HG02870 (cell line): ENCODE data around the gene RAB3GAP1.
"Not testable (repeated sequence)": the region's sequence is repeated elsewhere in the genome, so short reads cannot be mapped to it uniquely, and the experiment has no call there.

ENCODE experiments used
- ATAC-seq: cut with Tn5 transposase; IDR thresholded peaks from one replicate; pipeline ENCODE4 v1.9.1; 2021; ENCODE audit warnings: mild to moderate bottlenecking, moderate library complexity; ENCODE audit not compliant: unreplicated experiment

Gene RAB3GAP1

DNA sequence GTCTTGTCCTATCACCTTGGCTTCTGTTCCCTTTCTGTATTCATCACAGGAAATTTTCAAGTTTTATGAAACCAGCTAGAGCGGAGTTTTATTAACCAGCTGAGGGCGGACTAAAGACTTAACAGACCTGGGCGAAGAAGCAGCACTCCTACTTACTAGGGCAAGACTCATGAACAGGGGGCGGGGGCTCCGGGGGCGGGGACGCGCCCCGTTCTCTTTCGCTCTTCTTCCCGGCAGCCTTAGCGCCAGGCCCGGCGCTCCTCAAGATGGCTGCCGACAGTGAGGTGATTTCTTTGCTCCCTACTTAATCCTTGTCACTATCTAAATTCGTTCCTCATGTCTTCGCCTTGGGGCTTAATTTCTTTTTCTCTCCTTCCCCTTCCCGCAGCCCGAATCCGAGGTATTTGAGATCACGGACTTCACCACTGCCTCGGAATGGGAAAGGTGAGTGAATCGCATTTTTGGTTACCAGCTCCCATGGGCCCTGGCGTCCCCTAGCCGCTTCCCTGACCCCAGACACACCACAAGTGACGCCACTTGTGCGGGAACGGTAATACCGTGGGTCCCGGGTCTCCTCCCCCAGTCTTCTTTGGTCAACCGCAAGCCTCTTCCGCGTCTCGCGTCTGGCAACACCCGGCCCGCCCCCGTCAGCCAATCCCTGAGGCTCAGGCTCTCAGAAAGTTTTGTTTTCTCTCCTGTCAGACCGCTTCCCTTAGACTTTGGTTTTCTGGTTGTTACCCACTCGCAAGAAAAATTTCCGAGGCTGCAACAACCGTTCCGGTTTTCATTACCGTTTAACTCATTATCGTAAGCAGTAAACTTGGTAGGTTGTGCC is at the start of gene RAB3GAP1:
Gene RAB3GAP1, plus strand, starts transcription at position 251 of the 835 bp plus-strand sequence. Its CDS starts 16 bp downstream, at position 267.
- ATAC-seq = peak; percentile 69

DNA sequence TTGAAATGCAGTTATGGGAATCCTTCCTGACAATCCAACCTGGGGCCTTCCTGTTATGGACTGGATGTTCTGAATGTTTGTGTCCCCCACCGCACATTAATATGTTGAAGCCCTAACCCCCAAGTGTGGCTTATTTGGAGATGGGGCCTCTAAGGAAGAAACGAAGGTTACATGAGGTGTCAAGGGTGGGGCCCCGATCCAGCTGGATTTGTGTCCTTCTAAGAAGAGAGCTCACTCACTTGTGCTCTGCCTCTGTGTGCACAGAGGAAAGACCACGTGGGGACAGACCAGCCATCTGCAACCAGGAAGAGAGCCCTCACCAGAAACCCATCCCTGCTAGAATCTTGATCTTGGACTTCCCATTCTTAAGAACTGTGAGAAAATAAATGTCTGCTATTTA is 49.3 kb upstream of the RAB3GAP1 start:
- ATAC-seq = no peak

DNA sequence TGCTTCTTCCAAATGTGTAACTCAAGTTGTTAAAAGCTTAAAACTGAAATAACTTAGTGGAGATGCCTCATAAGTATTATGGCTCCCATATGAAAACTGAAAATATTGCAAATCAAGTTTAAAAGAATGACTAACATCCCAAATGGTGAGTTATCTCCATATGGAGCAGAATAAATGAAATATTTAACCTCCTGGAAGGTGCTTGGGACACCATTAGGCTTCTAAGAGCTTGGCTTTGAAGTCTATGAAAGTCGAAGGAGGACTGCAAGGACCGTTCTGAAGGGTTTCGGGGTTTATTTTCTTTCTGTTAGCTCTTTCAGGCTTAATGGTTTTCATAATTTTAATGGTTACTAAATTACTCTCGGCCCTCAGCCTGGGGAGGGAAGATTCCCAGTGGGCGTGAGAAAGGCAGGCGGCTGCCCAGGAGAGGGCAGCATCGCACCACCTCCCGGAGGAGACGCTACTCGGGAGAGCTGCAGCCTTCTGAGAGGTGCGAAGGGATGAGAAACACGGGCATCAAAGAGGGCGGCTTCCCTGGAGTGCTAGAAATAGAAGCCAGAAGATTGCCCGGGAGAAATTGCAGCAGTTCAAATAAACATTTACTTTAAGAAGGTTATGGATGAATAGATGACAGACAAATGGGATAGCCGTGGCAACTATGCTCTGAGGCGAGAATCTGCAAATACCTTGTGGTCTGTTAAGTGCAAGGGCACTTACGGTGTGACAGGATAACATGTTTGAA is 47.9 kb upstream of the RAB3GAP1 start:
- ATAC-seq = peak; percentile 93

DNA sequence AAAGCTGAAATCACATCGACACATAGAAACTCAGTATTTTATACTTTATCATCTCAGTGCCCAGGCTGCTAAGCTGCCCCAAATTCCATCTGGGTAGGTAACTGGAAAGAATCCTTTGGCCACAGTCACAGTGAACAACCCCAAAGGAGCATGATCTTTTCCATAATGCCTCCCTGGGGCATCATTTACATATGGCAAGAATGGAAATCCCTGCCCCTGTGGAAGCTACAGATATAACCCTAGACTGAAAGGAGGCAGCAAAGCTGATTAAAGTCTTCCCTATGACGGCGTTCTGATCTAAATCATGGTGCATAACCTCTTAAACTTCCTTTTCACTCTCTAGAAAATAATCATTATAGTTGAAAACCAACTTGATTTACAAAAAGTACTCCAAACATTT is 46.3 kb upstream of the RAB3GAP1 start:
- no peak for ATAC-seq

DNA sequence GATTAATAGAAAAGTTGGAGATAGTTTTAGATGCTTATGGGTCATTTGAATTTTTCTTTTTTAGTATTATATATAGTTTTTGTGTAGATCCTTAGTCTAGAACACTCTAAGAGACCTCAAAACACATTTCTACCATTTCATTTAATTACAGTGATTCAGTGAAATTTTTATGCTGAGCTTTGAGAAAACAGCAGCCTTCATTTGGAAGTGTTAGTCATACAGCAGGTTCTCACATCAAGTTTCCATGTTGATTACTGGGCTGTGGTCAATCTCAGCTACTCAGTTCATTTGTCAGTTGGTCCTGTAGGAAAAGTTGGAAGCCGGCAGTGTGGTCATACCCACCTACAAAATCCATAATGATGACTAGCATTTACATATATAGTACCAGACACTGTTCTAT is 42.8 kb upstream of the RAB3GAP1 start:
- ATAC-seq = no peak

DNA sequence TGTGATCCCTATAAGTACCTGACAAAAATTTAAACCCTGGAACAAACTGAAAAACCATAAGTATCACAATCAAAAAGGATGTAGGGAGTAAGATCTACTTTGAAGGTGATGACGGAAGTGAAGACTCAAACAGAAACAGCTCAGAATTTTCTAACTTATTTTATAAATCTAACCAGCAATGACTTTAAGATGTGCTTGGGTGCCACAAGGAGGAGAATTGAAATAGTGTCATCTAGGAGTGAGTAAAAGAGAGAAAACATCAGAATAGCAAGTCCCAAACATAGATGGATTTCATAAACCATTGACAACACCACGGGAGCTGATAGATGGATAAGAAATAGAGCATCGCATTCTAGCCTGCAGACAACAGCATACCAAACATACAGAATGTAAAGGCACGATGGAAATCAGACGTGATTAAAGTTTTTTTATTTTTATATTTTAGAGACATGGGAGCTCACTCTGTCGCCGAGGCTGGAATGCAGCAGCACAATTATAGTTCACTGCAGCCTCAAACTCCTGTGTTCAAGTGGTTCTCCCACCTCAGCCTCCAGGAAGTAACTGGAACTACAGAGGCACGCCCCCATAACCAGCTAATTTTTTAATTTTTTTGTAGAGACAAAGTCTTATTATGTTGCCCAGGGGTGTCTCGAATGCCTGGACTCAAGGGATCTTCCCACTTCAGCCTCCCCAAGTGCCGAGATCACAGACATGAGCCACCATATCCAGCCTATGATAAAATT is 41.7 kb upstream of the RAB3GAP1 start:
- no peak for ATAC-seq

DNA sequence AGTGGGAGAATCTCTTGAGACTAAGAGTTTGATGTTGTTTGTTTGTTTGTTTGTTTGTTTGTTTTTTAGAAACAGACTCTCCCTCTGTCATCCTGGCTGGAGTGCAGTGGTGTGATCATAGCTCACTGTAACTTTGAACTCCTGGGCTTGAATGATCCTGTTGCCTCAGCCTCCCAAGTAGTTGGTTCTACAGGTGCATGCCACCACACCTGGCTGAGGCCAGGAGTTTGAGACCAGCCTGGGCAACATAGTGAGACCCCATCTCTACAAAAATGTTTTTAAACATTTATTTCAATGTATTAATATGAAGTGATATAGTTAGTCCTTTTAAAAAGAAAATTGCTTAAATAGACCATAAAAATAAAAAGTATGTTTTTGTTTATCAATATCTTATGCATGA is 40.5 kb upstream of the RAB3GAP1 start:
- ATAC-seq = no peak

DNA sequence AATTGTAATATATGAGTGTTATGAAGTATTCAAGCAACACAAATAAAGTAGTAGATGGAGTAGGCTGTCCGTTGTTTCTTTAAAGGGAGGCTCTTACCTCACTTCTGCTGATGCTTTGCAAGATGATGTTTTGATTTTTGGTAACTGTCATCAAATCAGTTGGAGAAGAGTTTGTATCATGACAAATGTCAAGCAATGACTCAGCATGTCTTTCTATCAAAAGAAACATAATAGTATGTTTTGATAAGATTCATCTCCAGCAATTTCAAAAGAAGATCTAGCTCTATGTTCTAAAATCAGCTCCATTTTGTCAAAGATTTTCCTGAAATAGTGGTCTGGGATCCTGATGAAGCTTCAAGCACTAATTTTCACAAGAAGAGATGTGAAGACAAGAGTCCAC is 30.5 kb upstream of the RAB3GAP1 start:
- no peak for ATAC-seq

DNA sequence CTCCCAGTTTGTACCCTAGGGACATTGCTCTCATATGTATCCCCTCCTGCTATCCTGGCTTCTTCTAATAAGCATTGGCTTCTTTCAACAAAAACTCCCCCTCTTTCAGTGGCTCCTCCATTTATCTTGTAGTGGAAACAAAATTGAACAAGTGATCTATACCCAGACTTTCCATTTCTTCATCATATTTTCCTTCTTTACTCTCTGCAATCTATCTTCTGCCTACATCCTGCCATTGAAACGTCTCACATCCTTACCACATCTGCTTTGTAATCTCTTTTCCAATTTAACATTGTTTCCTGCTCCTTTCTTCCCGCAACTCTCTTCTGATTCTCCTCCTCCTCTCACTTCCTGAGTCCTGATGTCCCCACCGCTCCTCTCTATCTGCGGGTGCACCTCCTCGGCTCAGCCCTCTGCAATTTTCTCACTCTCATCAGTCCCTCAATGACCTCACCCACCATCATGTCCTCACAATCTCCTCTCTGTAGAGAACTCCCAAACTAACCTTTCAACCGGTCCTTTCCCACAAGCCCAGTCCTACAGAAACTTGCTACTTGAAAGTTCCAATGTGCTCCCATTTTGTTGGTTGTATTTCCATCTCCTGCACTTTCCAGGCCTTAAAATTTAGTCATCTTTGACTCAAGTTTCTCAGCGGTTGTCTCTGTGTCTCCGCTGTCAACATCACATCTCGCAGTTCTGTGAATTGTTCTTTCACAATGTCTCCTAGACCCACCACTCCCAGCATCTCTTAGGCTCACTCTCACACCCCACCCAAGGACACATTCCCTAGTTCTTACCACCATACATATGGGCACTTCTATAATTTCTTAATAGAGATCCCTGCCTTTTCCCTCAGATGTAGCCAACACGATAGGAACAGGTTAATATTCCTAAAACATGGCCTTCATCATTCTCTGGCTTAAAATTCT is 28.9 kb upstream of the RAB3GAP1 start:
- ATAC-seq = no peak

DNA sequence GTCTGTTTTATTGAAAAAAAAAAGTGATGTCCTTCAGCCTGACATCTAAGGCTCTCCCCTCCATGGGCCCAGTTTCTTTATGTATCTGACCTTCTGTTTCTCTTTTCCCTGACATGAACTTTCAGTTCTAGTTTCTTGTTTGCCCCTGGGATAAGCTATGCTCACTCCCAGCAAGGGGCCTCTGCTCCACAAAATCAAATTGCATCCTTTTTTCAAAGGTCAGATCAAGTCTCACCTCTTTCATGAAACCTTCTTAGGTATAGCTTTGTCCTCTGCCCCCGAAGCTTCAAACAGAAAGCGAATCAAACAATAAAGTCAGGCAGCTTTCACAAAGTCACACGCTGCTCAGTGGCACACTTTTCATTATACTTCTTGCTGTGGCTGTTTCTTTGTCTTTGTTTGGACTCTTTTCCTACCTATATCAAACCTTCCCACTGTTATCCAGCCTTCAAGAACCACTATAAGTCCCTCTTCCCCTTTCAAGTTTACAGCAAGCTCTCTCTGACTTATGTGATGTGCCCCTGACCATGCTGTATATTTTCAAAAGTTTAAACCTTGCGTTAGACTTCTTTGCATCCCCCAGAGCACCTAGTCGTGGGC is 28.1 kb upstream of the RAB3GAP1 start:
- ATAC-seq = no peak

DNA sequence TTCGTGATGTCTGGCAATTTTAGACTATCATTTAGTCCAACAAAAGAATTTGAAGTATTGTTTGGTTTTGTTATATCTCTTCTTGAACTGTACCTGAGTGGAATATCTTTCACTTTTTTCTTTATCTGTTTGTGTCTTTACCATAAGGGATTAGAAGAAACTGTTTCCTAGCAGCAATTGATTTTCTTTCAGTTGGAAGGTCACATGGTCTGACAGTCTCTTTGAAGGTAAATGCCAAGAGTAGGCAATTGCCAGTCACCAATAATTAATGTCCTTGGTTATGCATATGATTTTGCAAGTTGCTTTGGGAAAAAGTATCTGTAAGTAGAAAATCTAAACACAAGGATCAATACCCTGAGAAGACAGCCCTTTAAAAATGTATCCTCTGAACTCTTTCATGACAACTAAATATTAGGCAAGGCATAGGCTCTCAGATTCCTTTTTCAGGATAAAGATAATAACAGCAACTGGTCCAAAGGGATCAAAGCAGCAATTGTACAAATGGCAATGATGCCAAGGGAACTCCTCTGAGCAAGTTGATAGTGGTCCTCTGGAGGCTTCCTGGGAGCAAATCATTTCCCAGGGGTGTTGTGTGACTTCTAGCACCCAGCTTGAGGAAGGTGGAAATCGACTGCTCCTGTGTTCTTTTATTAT is 22.5 kb upstream of the RAB3GAP1 start:
- no peak for ATAC-seq

DNA sequence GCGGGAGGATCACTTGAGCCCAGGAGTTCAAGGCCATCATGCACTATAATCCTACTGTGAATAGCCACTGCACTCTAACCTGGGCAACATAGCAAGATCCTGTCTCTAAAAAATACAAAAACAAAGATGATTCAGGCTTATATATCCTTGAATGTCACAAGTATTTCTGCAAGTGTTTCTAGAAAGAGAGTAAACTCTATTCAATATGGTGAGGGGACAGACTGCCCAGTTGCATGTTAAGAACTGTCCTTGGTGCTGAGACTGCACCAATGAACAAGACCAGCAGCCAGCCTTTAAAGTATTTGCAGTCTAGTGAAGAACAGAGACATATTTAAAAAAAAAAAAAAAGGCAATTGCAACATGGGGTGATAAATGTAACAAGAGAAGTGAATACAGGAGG is 21.3 kb upstream of the RAB3GAP1 start:
- ATAC-seq = no peak

DNA sequence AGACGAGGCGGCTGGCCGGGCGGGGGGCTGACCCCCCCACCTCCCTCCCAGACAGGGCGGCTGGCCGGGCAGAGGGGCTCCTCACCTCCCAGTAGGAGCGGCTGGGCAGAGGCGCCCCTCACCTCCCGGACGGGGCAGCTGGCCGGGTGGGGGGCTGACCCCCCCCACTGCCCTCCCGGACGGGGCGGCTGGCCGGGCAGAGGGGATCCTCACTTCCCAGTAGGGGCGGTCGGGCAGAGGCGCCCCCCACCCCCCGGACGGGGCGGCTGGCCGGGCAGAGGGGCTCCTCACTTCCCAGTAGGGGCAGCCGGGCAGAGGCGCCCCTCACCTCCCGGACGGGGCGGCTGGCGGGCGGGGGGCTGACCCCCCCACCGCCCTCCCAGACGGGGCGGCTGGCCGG is 18.9 kb upstream of the RAB3GAP1 start:
- not testable (repeated sequence) for ATAC-seq

DNA sequence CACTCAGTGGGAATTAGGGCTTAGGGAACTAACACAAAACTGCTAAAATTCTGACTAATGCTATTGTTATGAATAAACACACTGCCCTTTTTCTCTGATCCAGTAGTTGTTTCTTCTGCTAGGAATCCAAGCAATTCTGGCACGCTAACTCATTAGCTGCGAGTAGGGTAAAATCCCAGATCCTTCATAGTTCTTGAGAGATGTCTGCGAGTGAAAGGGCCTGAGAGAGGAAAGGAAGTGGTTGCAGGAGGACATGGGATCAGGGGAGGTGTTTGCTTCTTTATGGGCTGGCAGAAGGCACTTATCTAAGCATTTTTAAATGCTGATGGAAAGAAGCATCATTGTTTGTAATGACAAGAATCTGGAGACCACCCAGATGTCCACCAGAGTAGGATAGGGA is 14.3 kb upstream of the RAB3GAP1 start:
- ATAC-seq = no peak

DNA sequence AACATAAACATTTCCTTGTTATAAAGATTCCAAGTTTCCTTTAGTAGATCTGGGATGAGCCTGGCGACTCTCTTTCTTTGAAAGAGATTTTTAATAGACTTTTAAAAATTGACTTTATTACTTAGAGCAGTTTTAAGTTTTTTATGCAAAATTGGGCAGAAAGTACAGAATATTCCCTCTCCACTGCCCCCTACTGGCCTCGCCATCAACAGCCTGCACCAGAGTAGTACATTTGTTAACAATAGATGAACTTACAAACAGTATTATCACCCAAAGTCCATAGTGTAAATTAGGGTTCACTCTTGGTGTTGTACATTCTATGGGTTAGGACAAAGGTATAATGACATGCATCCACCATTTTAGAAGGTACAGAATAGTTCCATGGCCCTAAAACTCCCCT is 8.7 kb upstream of the RAB3GAP1 start:
- no peak for ATAC-seq

DNA sequence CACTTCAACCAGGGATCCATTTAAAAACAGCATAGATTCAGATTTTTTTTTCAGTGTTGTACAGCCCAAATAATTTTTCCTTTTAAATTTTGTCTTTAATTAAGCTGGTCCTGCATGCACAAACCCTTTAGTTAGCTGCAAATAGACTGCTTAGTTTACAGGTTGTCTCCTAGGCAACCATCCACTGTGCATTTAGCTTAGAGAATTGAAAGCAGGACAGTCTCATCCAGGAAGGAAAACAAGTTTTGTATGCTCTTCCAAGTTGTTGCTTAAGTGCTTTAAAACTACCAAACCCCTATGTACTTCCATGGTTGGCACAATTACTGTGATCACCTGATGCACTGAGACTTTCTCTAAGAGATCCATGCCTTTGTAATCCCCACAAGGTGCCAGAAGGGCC is 4.8 kb upstream of the RAB3GAP1 start, which contains the start of gene MAP3K19:
Gene MAP3K19, minus strand, starts transcription at position 148 of the 400 bp plus-strand sequence. CDS start 22,800 bp downstream, outside the sequence.
- ATAC-seq = no peak

DNA sequence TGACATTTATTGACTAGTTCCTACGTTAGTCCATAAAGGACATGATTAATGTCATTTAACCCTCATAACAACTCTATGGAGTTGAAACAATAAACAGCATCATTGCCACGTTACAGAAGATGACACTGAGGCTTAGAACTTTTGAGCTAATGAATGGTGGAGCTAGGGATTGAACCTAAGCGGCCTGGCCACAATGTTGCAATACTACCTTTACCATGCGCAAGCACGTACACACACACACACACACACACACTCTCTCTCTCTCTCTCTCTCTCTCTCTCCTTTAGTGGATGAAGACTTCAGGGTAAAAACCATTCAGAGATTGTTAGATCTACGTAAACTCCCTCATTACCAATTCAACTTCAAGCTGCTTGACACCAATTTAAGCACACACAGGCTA is 4.0 kb upstream of the RAB3GAP1 start:
- ATAC-seq = no peak

DNA sequence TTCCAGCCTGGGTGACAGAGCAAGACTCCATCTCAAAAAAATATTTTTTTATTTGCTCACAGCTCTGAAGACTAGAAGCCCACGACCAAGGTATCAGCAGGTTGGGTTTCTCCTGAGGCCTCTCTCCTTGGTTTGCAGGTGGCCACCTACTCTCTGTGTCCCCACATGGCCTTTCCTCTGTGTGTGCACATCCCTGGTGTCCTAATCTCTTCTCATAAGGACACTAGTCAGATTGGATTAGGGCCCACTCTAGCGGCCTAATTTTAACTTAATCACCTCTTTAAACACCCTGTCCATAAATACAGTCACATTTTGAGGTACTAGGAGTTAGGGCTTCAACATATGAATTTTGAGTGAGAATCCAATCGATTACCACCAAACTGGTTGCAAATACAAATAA is 2.0 kb upstream of the RAB3GAP1 start:
- no peak for ATAC-seq

DNA sequence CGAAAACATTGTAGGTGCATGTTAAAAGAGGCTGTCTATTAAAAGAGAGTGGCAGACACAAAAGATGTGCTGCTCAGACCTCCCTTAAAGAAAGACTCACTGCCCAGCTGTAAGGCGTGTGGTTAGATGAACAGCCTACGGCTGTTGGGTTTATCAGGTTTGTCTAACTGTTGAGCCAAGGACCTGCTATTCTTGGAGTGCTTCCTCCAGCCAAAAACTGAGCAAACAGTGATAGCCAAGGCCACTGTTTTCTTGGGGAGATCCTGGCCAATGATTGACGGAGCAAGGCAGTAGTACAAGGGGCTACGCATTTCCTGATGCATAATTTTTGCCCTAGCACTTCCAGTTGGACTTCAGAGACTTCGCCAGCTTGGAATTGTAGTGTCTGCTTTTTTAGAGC is 1.4 kb upstream of the RAB3GAP1 start:
- no peak for ATAC-seq
